Astrocyte of the spinal cord (primary cell): ENCODE measurements around the gene AP3S2.
A peak's percentile ranks its signal among the peaks of the same experiment; 100 is the strongest.

Source experiments
- DNase-seq: peaks from one replicate; pipeline ENCODE4 v3.0.0; 2011; ENCODE audit warnings: low read depth, low spot score
- H3K4me3 ChIP-seq: 2 replicates; pipeline ENCODE4 v1.5.1; 2011; ENCODE audit warnings: low read depth, mild to moderate bottlenecking, low read length, moderate library complexity
- CTCF ChIP-seq: IDR thresholded peaks from 2 replicates; pipeline ENCODE4 v1.5.1; 2012; ENCODE audit warnings: low read depth, mild to moderate bottlenecking, low read length, inconsistent platforms
- in situ Hi-C: cut with HindIII; loops from 2 replicates; pipeline ENCODE4 v1.10.0; 2017; ENCODE audit warnings: low sequenced_read_pairs

The AP3S2 gene

GRCh38 chr15:89825271-89825940 is 68.4 kb downstream of the AP3S2 start:
- DNase-seq: no peak
- H3K4me3 ChIP-seq: no peak overlapping the region
- no peak for TF ChIP-seq CTCF
- in situ Hi-C loops: no loop called here

GRCh38 chr15:89824607-89824867 is 69.3 kb downstream of the AP3S2 start:
- no peak for DNase-seq

GRCh38 chr15:89823836-89824606 is 69.8 kb downstream of the AP3S2 start:
- no peak overlapping the region for H3K4me3 ChIP-seq
- DNase-seq: no peak
- TF ChIP-seq CTCF: no peak
- in situ Hi-C loops: no loop called here

More at GRCh38 chr15:89824607-89824867, 69.3 kb downstream of the AP3S2 start:
- TF ChIP-seq CTCF: no peak
- in situ Hi-C loops: no loop called here
- H3K4me3 ChIP-seq: no peak overlapping the region

GRCh38 chr15:89822951-89823711 is 70.7 kb downstream of the AP3S2 start:
- in situ Hi-C loops: no loop called here
- no peak for TF ChIP-seq CTCF
- no peak overlapping the region for H3K4me3 ChIP-seq
- DNase-seq: peak; percentile 42

GRCh38 chr15:89822611-89822950 is 71.2 kb downstream of the AP3S2 start:
- in situ Hi-C loops: no loop called here
- H3K4me3 ChIP-seq: no peak overlapping the region
- no peak for TF ChIP-seq CTCF
- DNase-seq: no peak

GRCh38 chr15:89822026-89822425 is 71.8 kb downstream of the AP3S2 start:
- no peak for TF ChIP-seq CTCF
- DNase-seq: no peak
- no peak overlapping the region for H3K4me3 ChIP-seq

More at GRCh38 chr15:89822026-89822425, 71.8 kb downstream of the AP3S2 start:
- in situ Hi-C loops: no loop called here
